ENCODE measurements around the gene CD99L2.

DNA sequence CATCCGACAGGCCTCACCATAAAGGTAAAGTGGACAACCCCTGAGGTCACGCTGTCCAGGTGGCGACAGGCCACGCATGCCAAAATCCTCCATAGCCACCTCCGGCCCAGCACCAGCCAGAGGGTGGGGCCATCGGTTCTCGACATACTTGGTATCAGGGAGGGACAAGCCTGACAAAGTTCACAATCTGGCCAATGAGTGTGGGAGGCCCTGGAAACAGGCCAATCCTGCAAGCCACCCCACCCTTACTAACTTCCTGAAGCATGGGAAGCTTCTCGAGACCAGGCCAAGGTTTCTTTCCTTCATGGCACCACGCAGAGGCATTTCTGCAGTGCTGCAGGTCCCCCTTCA lies 131.4 kb downstream of the CD99L2 start:
- TF ChIP-seq SP1 (CRISPR knock-in tag; conservative IDR thresholded peaks at IDR 0.05) = no peak
- TF ChIP-seq, protein P1, sequence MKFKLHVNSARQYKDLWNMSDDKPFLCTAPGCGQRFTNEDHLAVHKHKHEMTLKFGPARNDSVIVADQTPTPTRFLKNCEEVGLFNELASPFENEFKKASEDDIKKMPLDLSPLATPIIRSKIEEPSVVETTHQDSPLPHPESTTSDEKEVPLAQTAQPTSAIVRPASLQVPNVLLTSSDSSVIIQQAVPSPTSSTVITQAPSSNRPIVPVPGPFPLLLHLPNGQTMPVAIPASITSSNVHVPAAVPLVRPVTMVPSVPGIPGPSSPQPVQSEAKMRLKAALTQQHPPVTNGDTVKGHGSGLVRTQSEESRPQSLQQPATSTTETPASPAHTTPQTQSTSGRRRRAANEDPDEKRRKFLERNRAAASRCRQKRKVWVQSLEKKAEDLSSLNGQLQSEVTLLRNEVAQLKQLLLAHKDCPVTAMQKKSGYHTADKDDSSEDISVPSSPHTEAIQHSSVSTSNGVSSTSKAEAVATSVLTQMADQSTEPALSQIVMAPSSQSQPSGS (CRISPR knock-in tag; IDR thresholded peaks at IDR 0.05; ENCODE audit: borderline replicate concordance, low read depth) = no peak
- no peak for TF ChIP-seq ZNF219 (CRISPR knock-in tag; IDR thresholded peaks at IDR 0.05; ENCODE audit: borderline replicate concordance)
- TF ChIP-seq MYBL2 (CRISPR knock-in tag; IDR thresholded peaks at IDR 0.05) = no peak
- no peak for TF ChIP-seq FOXK1 (CRISPR knock-in tag; IDR thresholded peaks at IDR 0.05)
